Glutamatergic neuron (in vitro differentiated cells): ENCODE measurements around the gene USP16. TPM values are rescaled to one million over a fixed set of nuclear protein-coding genes. Genes with fewer than 3 reads are reported as not detected.

ENCODE experiments used
- DNase-seq: peaks from one replicate; pipeline ENCODE4 v3.0.0; 2022
- H3K27ac Mint-ChIP-seq: one replicate; pipeline ENCODE4 v1.8.0; 2020; ENCODE audit warnings: mild to moderate bottlenecking, mixed read lengths, inconsistent platforms; ENCODE audit not compliant: unreplicated experiment
- H3K27me3 Mint-ChIP-seq: one replicate; pipeline ENCODE4 v1.8.0; 2020; ENCODE audit warnings: mild to moderate bottlenecking, moderate library complexity, mixed read lengths, inconsistent platforms; ENCODE audit not compliant: unreplicated experiment
- H3K36me3 Mint-ChIP-seq: one replicate; pipeline ENCODE4 v1.8.0; 2020; ENCODE audit warnings: mild to moderate bottlenecking, mixed read lengths, inconsistent platforms; ENCODE audit not compliant: unreplicated experiment
- H3K4me1 Mint-ChIP-seq: one replicate; pipeline ENCODE4 v1.8.0; 2020; ENCODE audit warnings: mild to moderate bottlenecking, low read depth, mixed read lengths, inconsistent platforms; ENCODE audit not compliant: unreplicated experiment
- H3K4me3 Mint-ChIP-seq: one replicate; pipeline ENCODE4 v1.8.0; 2020; ENCODE audit warnings: mild to moderate bottlenecking, mixed read lengths, inconsistent platforms; ENCODE audit not compliant: unreplicated experiment
- H3K9me3 Mint-ChIP-seq: one replicate; pipeline ENCODE4 v1.8.0; 2020; ENCODE audit warnings: mild to moderate bottlenecking, moderate library complexity, mixed read lengths, inconsistent platforms; ENCODE audit not compliant: unreplicated experiment
- total RNA-seq: library from RNA; stranded (reverse); fragmentation: NEBNext Ultra II Directional; extraction: Animal tissue kit (Norgen Biotek cat#: 25700); gene quantifications from one replicate; pipeline ENCODE4 v1.2.1, GENCODE V29; 2021; ENCODE audit not compliant: unreplicated experiment
- TF ChIP-seq, protein P1 (sequence below): fragments of 200-600 bp; sonication (generic); IDR thresholded peaks from one replicate; pipeline ENCODE4 v1.5.0; 2021; ENCODE audit not compliant: partially characterized antibody, unreplicated experiment

USP16 gene
- total RNA-seq, 1 donor from 2014 or later: 21.9 TPM

DNA sequence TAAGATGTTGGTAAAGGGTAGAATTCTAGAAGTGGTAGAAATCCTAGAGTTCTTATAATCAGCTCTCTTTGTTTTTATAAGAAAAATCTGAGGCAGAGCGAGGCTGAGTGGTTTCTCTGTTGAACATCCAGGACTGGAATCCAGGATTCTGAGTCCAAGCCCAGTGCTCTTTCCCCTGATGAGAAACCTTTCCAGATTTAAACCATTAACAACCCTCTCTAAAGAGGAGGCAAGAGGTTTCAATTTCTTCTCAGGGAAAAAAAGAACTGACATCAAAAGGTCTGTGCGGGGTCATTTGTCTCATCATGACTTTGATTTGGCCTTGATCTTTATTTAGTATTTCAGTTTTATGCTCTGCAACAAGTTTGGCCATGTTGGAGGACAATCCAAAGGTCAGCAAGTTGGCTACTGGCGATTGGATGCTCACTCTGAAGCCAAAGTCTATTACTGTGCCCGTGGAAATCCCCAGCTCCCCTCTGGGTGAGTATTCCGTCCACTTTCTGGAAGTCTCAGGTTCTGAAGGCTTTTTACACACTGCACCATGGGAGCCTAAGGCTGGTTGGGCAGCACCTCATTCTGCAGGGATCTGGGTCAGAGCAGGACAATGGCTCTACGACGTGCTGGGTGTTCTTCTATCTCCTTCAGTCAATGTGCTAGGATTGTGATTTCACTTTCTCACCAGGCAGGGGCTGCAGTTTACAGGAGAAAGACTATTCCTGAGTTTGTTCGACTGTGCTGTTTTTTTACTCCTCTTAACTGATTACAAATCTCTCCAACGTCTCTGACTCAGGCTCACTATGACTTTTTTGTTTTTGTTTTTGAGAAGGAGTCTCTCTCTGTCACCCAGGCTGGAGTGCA is 67.9 kb downstream of the USP16 start:
- H3K36me3 Mint-ChIP-seq: no peaks in the 10 kb centered on the region
- TF ChIP-seq, protein P1, sequence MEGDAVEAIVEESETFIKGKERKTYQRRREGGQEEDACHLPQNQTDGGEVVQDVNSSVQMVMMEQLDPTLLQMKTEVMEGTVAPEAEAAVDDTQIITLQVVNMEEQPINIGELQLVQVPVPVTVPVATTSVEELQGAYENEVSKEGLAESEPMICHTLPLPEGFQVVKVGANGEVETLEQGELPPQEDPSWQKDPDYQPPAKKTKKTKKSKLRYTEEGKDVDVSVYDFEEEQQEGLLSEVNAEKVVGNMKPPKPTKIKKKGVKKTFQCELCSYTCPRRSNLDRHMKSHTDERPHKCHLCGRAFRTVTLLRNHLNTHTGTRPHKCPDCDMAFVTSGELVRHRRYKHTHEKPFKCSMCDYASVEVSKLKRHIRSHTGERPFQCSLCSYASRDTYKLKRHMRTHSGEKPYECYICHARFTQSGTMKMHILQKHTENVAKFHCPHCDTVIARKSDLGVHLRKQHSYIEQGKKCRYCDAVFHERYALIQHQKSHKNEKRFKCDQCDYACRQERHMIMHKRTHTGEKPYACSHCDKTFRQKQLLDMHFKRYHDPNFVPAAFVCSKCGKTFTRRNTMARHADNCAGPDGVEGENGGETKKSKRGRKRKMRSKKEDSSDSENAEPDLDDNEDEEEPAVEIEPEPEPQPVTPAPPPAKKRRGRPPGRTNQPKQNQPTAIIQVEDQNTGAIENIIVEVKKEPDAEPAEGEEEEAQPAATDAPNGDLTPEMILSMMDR: no peak
- peaks cover 4% of the 10 kb centered on the region for H3K27me3 Mint-ChIP-seq
- no peak overlapping the region for H3K4me3 Mint-ChIP-seq
- H3K27ac Mint-ChIP-seq: no peak overlapping the region
- peaks cover 5% of the 10 kb centered on the region for H3K4me1 Mint-ChIP-seq
- H3K9me3 Mint-ChIP-seq: peaks cover 2% of the 10 kb centered on the region
- DNase-seq: no peak

DNA sequence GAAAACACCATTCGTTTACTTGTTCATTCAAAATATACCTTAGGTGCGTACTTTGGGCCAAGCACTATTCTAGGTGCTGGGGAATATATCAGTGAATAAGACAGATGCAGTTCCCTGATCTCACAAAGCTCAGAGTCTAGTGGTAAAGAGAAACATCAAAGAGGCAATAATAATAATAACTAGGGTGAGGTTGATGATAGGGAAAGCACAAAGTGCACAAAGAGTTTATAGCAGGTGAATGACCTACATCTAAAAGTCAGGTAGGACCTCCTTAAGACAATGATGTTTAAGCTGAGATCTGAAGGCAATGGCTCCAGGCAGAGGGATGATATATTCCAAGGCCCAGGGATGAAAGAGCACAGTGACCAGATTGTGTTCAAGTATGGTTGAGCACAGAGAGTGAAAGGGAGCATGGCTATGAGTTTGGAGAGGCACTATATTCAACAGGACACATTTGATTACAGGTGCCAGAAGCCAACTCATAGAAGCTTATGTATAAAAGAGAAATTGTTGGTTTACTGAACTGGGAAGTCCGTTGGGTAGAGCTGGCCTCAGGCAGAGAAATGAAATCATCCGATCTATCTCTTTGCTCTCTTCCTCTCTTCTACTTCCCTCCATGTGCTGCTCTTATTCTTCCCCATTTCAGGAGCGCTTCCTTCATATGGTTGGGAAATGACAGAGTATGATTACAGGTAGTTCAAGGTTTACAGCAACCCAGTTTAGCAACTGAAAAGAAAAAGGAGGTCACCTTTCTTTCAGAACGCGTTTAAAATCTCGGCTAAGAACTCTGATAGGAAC is 71.9 kb downstream of the USP16 start:
- H3K27ac Mint-ChIP-seq: no peak overlapping the region
- TF ChIP-seq, protein P1: no peak
- H3K27me3 Mint-ChIP-seq: peaks cover 4% of the 10 kb centered on the region
- peaks cover 5% of the 10 kb centered on the region for H3K4me1 Mint-ChIP-seq
- peaks cover 2% of the 10 kb centered on the region for H3K9me3 Mint-ChIP-seq
- no peaks in the 10 kb centered on the region for H3K36me3 Mint-ChIP-seq
- DNase-seq: no peak
- no peak overlapping the region for H3K4me3 Mint-ChIP-seq

DNA sequence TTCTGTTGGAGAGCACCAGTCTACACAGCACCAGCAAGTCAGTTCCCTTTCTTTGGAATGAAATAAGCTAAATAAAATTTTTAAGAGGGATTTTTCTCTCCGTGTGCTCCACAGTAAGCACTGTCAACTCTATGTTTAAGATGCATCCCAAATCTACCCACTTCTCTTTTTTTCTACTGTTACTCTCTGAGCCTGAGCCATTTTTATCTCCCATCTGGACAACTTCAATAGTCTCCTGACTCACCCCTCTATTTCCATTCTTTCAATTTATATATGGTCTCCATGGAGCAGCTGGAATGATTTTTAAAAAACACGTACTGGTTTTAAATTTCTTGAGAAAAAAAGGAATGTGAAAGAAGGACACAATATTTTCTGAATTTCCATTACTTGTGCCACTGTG is 73.7 kb downstream of the USP16 start:
- DNase-seq: no peak
- H3K27ac Mint-ChIP-seq: no peak overlapping the region

DNA sequence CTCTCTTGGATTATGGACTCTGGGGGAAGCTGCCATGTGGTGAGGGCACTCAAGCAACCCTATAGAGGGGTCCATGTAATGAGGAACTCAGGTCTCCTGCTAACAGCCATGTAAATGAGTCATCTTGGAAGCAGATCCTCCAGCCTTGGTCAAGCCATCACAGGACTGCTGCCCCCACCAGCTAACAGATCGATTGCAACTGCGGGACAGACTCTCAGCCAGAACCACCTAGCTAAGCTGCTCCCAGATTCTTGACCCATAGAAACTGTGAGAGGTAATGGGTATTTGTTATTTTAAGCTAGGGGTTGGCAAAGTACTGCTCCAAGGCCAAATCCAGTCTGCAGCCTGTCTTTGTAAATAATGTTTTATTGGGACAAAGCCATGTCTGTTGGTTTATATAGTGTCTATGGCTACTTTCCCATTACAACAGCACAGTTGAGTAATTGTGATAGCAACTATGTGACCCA is 78.4 kb downstream of the USP16 start:
- TF ChIP-seq, protein P1: no peak
- Mint-ChIP-seq H3K27ac (no peak overlapping the region), H3K36me3 (no peaks in the 10 kb centered on the region), H3K9me3 (peaks cover 2% of the 10 kb centered on the region), H3K27me3 (peaks cover 4% of the 10 kb centered on the region), H3K4me3 (no peak overlapping the region), H3K4me1 (no peaks in the 10 kb centered on the region)
- no peak for DNase-seq

More for the DNA sequence above, 73.7 kb downstream of the USP16 start:
- Mint-ChIP-seq H3K36me3 (no peaks in the 10 kb centered on the region), H3K4me3 (no peak overlapping the region), H3K9me3 (peaks cover 2% of the 10 kb centered on the region), H3K27me3 (peaks cover 4% of the 10 kb centered on the region), H3K4me1 (peaks cover 5% of the 10 kb centered on the region)
- TF ChIP-seq, protein P1: no peak

Other genes with a start within 250 kb of the USP16 start
- gene LTN1, start 31.8 kb upstream of the USP16 start, total RNA-seq: 32.9 TPM
- gene RWDD2B, start 5.3 kb upstream of the USP16 start, total RNA-seq: 12.3 TPM
- 186 TPM for gene CCT8, start 49.0 kb downstream of the USP16 start, total RNA-seq
- 1.2 TPM for gene MAP3K7CL, start 106.0 kb downstream of the USP16 start, total RNA-seq